Neutrophil (primary cell): ENCODE data around the gene ERP29.
"Not testable (repeated sequence)": the region's sequence is repeated elsewhere in the genome, so short reads cannot be mapped to it uniquely, and the experiment has no call there.

Source experiments
- H3K27ac ChIP-seq: fragments of 200-600 bp; sonication (generic); 2 replicates; pipeline ENCODE4 v1.5.1; 2016; ENCODE audit warnings: mild to moderate bottlenecking, moderate library complexity
- H3K27me3 ChIP-seq: fragments of 200-600 bp; sonication (generic); 2 replicates; pipeline ENCODE4 v1.6.0; 2016; ENCODE audit warnings: mild to moderate bottlenecking
- H3K36me3 ChIP-seq: fragments of 200-600 bp; sonication (generic); 2 replicates; pipeline ENCODE4 v1.5.1; 2017
- H3K4me1 ChIP-seq, 2 experiments: fragments of 200-600 bp in 1 of 2; sonication (generic) in 1 of 2; 1 replicate in 1 of 2; 2 replicates in 1 of 2; pipeline versions ENCODE4 v1.5.1 to v1.6.1; 2013 to 2016; ENCODE audit warnings: low read depth in 1 of 2, low read length in 1 of 2, mild to moderate bottlenecking in 1 of 2, moderate library complexity in 1 of 2; ENCODE audit not compliant: control insufficient read depth in 1 of 2, insufficient read depth in 1 of 2
- H3K4me3 ChIP-seq, 2 experiments: fragments of 200-600 bp in 1 of 2; sonication (generic) in 1 of 2; 1 replicate in 1 of 2; 2 replicates in 1 of 2; pipeline ENCODE4 v1.5.1; 2013 to 2016; ENCODE audit warnings: low read depth in 1 of 2, low read length in 1 of 2, mild to moderate bottlenecking in 1 of 2, moderate library complexity in 1 of 2
- H3K9me3 ChIP-seq: fragments of 200-600 bp; sonication (generic); 2 replicates; pipeline ENCODE4 v1.5.1; 2016
- CTCF ChIP-seq: fragments of 200-600 bp; sonication (generic); IDR thresholded peaks from 2 replicates; pipeline ENCODE4 v1.5.1; 2016; ENCODE audit warnings: antibody characterized with exemption

ERP29 gene

GRCh38 chr12:111991946-111992345, 21.3 kb upstream of the ERP29 start:
- H3K4me1 ChIP-seq, result no peaks in the 10 kb centered on the region
- no peak overlapping the region for H3K4me3 ChIP-seq
- no peaks in the 10 kb centered on the region for H3K36me3 ChIP-seq
- H3K27me3 ChIP-seq, result no peaks in the 10 kb centered on the region
- H3K27ac ChIP-seq, result no peak overlapping the region
- H3K9me3 ChIP-seq, result no peaks in the 10 kb centered on the region
- no peak for TF ChIP-seq CTCF

DNA sequence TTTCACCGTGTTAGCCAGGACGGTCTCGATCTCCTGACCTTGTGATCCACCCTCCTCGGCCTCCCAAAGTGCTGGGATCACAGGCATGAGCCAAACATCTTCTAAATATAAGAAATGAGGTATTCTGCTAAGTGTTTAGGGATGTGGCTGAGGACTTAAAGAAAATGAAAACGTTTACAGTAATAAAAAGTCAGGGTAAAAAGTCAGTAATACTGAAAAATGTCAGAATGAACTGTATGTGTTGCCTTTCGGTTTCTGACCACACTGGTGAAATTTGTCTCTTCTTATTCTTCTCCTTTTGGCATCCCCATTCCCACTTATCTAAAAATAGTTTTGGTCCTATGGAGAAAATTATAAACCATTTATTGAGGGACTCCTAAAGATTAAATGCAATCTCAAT, 20.8 kb upstream of the ERP29 start:
- no peaks in the 10 kb centered on the region for H3K9me3 ChIP-seq
- H3K27ac ChIP-seq, result no peak overlapping the region
- H3K4me1 ChIP-seq, result no peaks in the 10 kb centered on the region
- TF ChIP-seq CTCF, result no peak
- H3K4me3 ChIP-seq, result no peak overlapping the region
- no peaks in the 10 kb centered on the region for H3K36me3 ChIP-seq
- no peaks in the 10 kb centered on the region for H3K27me3 ChIP-seq

- no peaks in the 10 kb centered on the region for H3K36me3 ChIP-seq
- H3K27me3 ChIP-seq, result no peaks in the 10 kb centered on the region
- no peak overlapping the region for H3K27ac ChIP-seq
- H3K9me3 ChIP-seq, result no peaks in the 10 kb centered on the region
- H3K4me1 ChIP-seq, result no peaks in the 10 kb centered on the region
- no peak overlapping the region for H3K4me3 ChIP-seq
- TF ChIP-seq CTCF, result no peak
These were observed 19.7 kb upstream of the ERP29 start for GRCh38 chr12:111993292-111994150.

GRCh38 chr12:111994211-111995111, 18.8 kb upstream of the ERP29 start:
- H3K9me3 ChIP-seq, H3K27ac ChIP-seq, H3K4me1 ChIP-seq, H3K36me3 ChIP-seq, H3K4me3 ChIP-seq, H3K27me3 ChIP-seq: not testable (repeated sequence)

DNA sequence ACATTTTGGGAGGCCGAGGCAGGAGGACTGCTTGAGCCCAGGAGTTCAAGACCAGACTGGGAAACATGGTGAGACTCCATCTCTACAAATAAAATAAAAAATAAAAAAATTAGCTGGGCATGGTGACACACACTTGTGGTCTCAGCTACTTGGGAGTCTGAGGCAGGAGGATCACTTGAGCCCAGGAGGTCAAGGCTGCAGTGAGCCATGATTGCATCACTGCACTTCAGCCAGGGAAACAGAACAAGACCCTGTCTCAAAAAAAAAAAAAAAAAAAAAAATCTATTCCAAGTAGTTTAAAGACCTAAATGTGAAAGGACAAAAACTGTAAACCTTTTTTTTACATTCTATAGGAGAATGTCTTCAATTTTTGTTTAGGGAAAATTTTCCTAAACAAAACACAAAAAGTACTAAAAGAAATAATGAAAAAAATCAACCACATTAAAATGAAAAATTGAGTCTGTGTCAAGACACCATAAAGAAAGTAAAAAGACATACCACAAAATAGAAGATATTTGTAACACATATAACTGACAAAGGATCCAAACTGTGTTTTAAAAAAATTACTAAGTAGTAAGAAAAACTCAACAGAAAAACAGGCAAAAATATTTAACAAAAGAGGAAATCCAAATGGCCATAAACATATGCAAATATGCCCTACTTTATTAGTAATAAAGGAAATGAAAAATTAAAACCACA, 17.3 kb upstream of the ERP29 start:
- Histone ChIP-seq H3K4me3 (no peak overlapping the region), H3K9me3 (no peaks in the 10 kb centered on the region), H3K36me3 (no peaks in the 10 kb centered on the region), H3K4me1 (no peaks in the 10 kb centered on the region), H3K27ac (no peak overlapping the region), H3K27me3 (no peaks in the 10 kb centered on the region)
- no peak for TF ChIP-seq CTCF
